ENCODE results near the gene TUFT1.

GRCh38 chr1:151565502-151566189, 25.5 kb downstream of the TUFT1 start:
- no peak for TF ChIP-seq TARDBP (IDR thresholded peaks at IDR 0.05)
- no peak for TF ChIP-seq FOXM1 (IDR thresholded peaks at IDR 0.05; ENCODE audit: borderline replicate concordance)
- TF ChIP-seq LEF1 (IDR thresholded peaks at IDR 0.05; ENCODE audit: borderline replicate concordance) = no peak
- no peak for TF ChIP-seq BHLHE40 (IDR thresholded peaks at IDR 0.05; ENCODE audit: borderline replicate concordance)
- no peak for TF ChIP-seq ELF4 (IDR thresholded peaks at IDR 0.05)
- no peak for TF ChIP-seq FOXK2 (IDR thresholded peaks at IDR 0.05)
- no peak for TF ChIP-seq ZNF384 (IDR thresholded peaks at IDR 0.05)
- no peak for TF ChIP-seq SUZ12 (IDR thresholded peaks at IDR 0.05)
- no peak for TF ChIP-seq FOXA1 (IDR thresholded peaks at IDR 0.05)
- TF ChIP-seq L3MBTL2 (conservative IDR thresholded peaks at IDR 0.05) = no peak
- no peak for TF ChIP-seq CTBP1 (IDR thresholded peaks at IDR 0.05; ENCODE audit: borderline replicate concordance)
- no peak for TF ChIP-seq HDGF (IDR thresholded peaks at IDR 0.05; ENCODE audit: borderline replicate concordance)
- TF ChIP-seq SP1 (IDR thresholded peaks at IDR 0.05) = no peak
